Measurements from ENCODE around the gene SLC19A2.

GRCh38 chr1:169517558-169518186, 31.9 kb upstream of the SLC19A2 start:
- TF ChIP-seq CTCF (IDR thresholded peaks at IDR 0.05) (no peak), POLR2A (IDR thresholded peaks at IDR 0.05) (no peak), POLR2AphosphoS5 (IDR thresholded peaks at IDR 0.05) (no peak)
